Measurements from ENCODE around the gene FOXL1. TPM values are rescaled to one million over a fixed set of nuclear protein-coding genes. Genes with fewer than 3 reads are reported as not detected.

FOXL1 gene
- total RNA-seq, 4 donors from 2014 or later = 0.52 to 0.83 (median 0.69) TPM

- Histone ChIP-seq H3K36me3 (no peaks in the 10 kb centered on the region), H3K9me3 (no peaks in the 10 kb centered on the region), H3K4me1 (no peaks in the 10 kb centered on the region), H3K4me3 (peak overlapping the region in 1 of 4 donors; percentile 27), H3K27ac (replicated peaks in 1 of 4) (no peak overlapping the region), H3K27me3 (peaks cover 0 to 56% (median 0%) of the 10 kb centered on the region in 4 donors)
- TF ChIP-seq POLR2A (IDR thresholded peaks at IDR 0.05; ENCODE audit: low read depth) = no peak
- no peak for TF ChIP-seq EP300 (IDR thresholded peaks at IDR 0.05)
- TF ChIP-seq CTCF (IDR thresholded peaks at IDR 0.05) = no peak
- no peak for TF ChIP-seq POLR2AphosphoS5 (IDR thresholded peaks at IDR 0.05)
- intact Hi-C loops (cut with DNase I) = no loop called here
- DNase-seq (ENCODE audit: extremely low spot score) = no peak
- WGBS = 84% methylated on average over 15 of the region's 16 CpGs
These were observed 40.3 kb downstream of the FOXL1 start for GRCh38 chr16:86618431-86619238.

- TF ChIP-seq POLR2A (IDR thresholded peaks at IDR 0.05; ENCODE audit: low read depth) = no peak
- no peak for TF ChIP-seq POLR2AphosphoS5 (IDR thresholded peaks at IDR 0.05)
- TF ChIP-seq EP300 (IDR thresholded peaks at IDR 0.05) = no peak
- TF ChIP-seq CTCF (IDR thresholded peaks at IDR 0.05) = no peak
- H3K9me3 ChIP-seq = no peaks in the 10 kb centered on the region
- peaks cover 0 to 56% (median 0%) of the 10 kb centered on the region in 4 donors for H3K27me3 ChIP-seq
- no peaks in the 10 kb centered on the region for H3K4me1 ChIP-seq
- H3K27ac ChIP-seq (replicated peaks in 1 of 4) = no peak overlapping the region
- H3K36me3 ChIP-seq = no peaks in the 10 kb centered on the region
- H3K4me3 ChIP-seq = peak overlapping the region in 1 of 4 donors; percentile 27
- 86% methylated on average over 20 of the region's 23 CpGs for WGBS
- no peak for DNase-seq (ENCODE audit: extremely low spot score)
- intact Hi-C loops (cut with DNase I) = no loop called here
These were observed 41.0 kb downstream of the FOXL1 start for GRCh38 chr16:86619239-86619794.

- WGBS = 92% methylated on average over 1 of the region's 1 CpG
These were observed 41.8 kb downstream of the FOXL1 start for GRCh38 chr16:86620184-86620583.

GRCh38 chr16:86621966-86622365, 43.6 kb downstream of the FOXL1 start:
- no peak for DNase-seq (ENCODE audit: extremely low spot score)

More at GRCh38 chr16:86620184-86620583, 41.8 kb downstream of the FOXL1 start:
- H3K4me1 ChIP-seq = no peaks in the 10 kb centered on the region
- no peak overlapping the region for H3K4me3 ChIP-seq
- no peaks in the 10 kb centered on the region for H3K9me3 ChIP-seq
- H3K36me3 ChIP-seq = no peaks in the 10 kb centered on the region
- DNase-seq (ENCODE audit: extremely low spot score) = no peak
- intact Hi-C loops (cut with DNase I) = no loop called here
- H3K27me3 ChIP-seq = peaks cover 0 to 61% (median 0%) of the 10 kb centered on the region in 4 donors
- no peak overlapping the region for H3K27ac ChIP-seq (replicated peaks in 1 of 4)
- TF ChIP-seq CTCF (IDR thresholded peaks at IDR 0.05) (no peak), POLR2AphosphoS5 (IDR thresholded peaks at IDR 0.05) (no peak), EP300 (IDR thresholded peaks at IDR 0.05) (no peak), POLR2A (IDR thresholded peaks at IDR 0.05; ENCODE audit: low read depth) (no peak)

More at GRCh38 chr16:86621966-86622365, 43.6 kb downstream of the FOXL1 start:
- Histone ChIP-seq H3K9me3 (no peaks in the 10 kb centered on the region), H3K4me1 (no peaks in the 10 kb centered on the region), H3K4me3 (no peak overlapping the region), H3K27ac (replicated peaks in 1 of 4) (no peak overlapping the region), H3K27me3 (peaks cover 0 to 70% (median 0%) of the 10 kb centered on the region in 4 donors), H3K36me3 (no peaks in the 10 kb centered on the region)
- intact Hi-C loops (cut with DNase I) = no loop called here
- TF ChIP-seq POLR2AphosphoS5 (IDR thresholded peaks at IDR 0.05) (no peak), POLR2A (IDR thresholded peaks at IDR 0.05; ENCODE audit: low read depth) (no peak), EP300 (IDR thresholded peaks at IDR 0.05) (no peak), CTCF (IDR thresholded peaks at IDR 0.05) (no peak)
- WGBS = 92% methylated on average over 10 of the region's 10 CpGs

Measured in esophagus muscularis mucosa (tissue), 4 donors.